H1 (cell line): Measurements from ENCODE around the gene VAV2. TPM values are rescaled to one million over a fixed set of nuclear protein-coding genes. Genes with fewer than 3 reads are reported as not detected.

Experiments
- NRF1 ChIP-seq: IDR thresholded peaks from 2 replicates; pipeline ENCODE4 v1.6.1; 2011; ENCODE audit warnings: mild to moderate bottlenecking, low read depth, low read length, improper control_type of control experiment
- RBBP5 ChIP-seq: IDR thresholded peaks from 2 replicates; pipeline ENCODE4 v1.7.1; 2012; ENCODE audit warnings: low read depth, mild to moderate bottlenecking, inconsistent platforms, low read length, moderate library complexity, borderline replicate concordance
- polyA plus RNA-seq, 7 experiments: library from polyadenylated mRNA; depleted of rRNA in 3 of 7; stranded (reverse) in 5 of 7; unstranded in 2 of 7; fragments of >200 nt in 5 of 7; fragments of 200-250 nt in 2 of 7; gene quantifications; 1 replicate in 5 of 7; 2 replicates in 1 of 7; 4 replicates in 1 of 7; pipeline versions ENCODE4 v1.2.1 to v1.2.3, GENCODE V29; 2011 to 2013; ENCODE audit warnings: missing spikeins in 2 of 7, mixed read lengths in 2 of 7
- total RNA-seq: library from RNA; stranded (reverse); fragmentation: NEBNext Ultra II Directional; extraction: Animal tissue kit (Norgen Biotek cat#: 25700); gene quantifications from 2 replicates; pipeline ENCODE4 v1.2.1, GENCODE V29; 2021

VAV2 gene
- total and polyA plus RNA-seq, 2 of the 8 experiments (the other 6 are each of a cell fraction or from before 2014, with no cell fraction given), result 13.6 to 37.6 TPM

DNA sequence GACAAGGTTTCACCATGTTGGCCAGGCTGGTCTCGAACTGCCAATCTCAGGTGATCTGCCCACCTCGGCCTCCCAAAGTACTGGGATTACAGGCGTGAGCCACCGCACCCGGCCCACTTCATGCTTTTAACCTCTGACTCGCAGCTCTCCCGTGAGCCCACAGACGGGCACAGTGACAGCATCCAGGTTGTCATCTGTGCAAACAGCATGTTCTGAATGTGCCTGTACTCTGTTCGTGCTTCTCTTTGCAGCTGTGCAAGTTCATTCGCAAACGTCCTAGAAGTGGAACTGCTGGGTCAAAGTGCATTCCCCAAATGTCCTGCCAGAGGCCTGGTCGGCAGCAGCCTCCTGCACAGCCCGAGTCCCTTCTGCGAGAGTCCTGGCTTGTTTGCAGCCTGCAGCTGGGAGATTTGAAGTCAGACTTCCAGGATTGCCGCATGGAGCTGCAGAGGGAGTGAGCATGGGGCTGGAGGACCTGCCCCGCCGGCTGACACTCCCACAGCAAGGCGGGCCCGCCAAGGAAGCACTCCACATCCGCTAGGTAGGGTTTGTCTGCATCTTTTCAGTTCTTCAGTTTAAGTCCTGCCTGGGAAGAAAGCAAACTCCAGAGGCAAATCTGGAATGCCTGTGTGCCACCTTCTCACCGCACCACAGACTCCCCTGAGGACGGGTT is 36.6 kb upstream of the VAV2 start (continued):
- TF ChIP-seq NRF1 (no peak), RBBP5 (no peak)
